GM19324 (cell line): ENCODE measurements around the gene TTI1.

Experiments
- ATAC-seq: cut with Tn5 transposase; IDR thresholded peaks from one replicate; pipeline ENCODE4 v1.9.1; 2021; ENCODE audit warnings: mild to moderate bottlenecking, moderate library complexity; ENCODE audit not compliant: unreplicated experiment, low FRiP score

Gene TTI1

GRCh38 chr20:38033330-38034107 is at the start of gene TTI1, which contains the start of gene RPRD1B:
Gene TTI1, minus strand, starts transcription at chr20:38033456. Its CDS starts 19,640 bp downstream, at chr20:38013816.
Gene RPRD1B, plus strand, starts transcription at chr20:38033746. Its CDS starts 202 bp downstream, at chr20:38033948.
- ATAC-seq = peak; percentile 91

DNA sequence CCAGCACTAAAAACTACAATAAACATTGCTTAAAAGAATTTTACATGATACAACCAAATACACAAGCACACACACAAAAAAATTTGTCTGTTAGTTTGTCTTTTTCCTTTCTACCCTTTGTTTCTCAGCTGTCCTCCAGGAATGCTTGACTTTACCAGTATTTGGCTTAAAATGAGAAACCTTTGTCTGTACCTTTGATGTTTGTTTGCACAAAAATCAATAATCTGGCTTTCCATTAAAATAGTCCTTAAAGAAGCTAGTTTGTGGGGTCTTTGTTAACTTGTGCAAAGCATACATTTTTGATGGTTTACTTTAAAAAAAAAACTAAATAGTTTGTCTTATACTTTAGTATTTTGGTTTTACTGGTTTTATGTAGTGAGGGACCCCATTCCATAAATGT is 49.6 kb upstream of the TTI1 start:
- no peak for ATAC-seq

- ATAC-seq = no peak
Measured at GRCh38 chr20:38081575-38081974, 48.3 kb upstream of the TTI1 start.

- no peak for ATAC-seq
Measured at GRCh38 chr20:38079353-38079752, 46.1 kb upstream of the TTI1 start.

DNA sequence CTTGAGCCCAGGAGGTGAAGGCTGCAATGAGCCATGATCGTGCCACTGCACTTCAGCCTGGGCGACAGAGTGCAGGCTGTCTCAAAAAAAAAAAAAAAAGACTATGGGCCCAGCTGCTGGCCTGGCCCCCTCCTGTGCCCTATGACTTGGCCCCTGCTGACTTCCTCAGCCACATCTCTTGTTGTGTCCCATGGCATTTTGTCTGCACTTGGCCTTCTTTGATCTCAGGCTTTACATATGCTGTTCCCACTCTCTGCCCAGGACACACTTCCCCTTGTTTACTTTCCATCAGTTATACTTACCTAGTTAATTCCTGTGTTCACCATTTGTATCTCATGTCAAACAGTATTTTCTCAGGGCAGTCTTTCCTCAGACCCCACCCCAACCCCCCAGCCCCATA is 44.8 kb upstream of the TTI1 start:
- no peak for ATAC-seq

DNA sequence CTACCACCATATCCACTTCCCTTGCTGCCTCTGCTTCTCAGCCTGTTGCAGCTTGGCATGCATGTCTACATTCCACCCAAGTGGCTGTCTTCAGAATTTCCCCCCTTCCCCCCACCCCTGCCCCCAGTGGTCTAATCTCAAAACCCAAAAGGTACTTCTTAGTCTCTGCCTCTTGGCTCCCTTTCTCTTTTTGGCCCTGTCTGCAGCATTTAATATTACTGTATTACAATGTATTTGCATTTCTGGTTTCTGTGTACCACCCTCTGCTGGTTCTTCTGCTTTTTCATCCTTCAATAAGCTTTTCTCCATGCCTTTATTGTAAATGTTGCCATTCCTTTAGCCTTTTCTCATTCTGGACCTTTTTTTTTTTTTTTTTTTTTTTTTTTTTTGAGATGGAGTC is 43.3 kb upstream of the TTI1 start:
- no peak for ATAC-seq

- ATAC-seq = no peak
Measured at GRCh38 chr20:38075161-38075998, 42.1 kb upstream of the TTI1 start.

DNA sequence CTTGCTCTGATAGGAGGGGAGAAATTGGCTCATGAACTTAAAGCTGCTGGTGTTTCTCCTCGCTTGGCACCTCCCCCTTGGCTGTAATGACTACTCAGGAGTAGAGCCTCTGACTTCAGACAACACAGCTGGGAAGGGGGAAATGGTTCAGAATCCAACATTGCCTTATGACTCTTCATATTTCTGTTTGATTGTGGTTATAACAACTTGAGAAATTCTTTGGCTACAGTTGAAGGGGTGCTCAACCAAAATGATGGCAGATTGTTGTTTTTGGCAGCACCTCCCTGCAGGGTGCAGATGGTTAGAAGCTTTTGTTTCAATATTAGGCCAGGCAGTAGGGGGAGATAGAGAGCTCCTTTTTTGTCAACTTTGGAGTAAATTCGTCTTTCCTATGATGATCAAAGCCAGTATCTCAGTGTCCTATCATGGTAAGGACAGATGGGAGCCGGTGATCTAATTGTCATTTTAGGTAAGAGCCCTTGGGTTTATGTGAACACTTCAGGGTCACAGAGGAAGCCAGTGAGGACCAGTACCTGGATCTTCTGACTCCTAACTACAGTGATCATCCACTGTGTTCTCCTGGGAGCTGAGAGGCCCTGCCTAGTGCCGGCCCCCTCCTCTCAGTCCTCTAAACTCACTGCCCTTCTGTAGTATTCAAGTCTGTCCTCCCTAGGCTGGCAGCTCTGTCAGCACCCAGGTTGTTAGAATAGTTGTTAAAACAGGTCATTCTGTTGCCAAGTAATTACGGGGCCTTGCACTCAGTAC is 40.2 kb upstream of the TTI1 start:
- ATAC-seq = no peak

GRCh38 chr20:38072898-38073297 is 39.6 kb upstream of the TTI1 start:
- no peak for ATAC-seq

DNA sequence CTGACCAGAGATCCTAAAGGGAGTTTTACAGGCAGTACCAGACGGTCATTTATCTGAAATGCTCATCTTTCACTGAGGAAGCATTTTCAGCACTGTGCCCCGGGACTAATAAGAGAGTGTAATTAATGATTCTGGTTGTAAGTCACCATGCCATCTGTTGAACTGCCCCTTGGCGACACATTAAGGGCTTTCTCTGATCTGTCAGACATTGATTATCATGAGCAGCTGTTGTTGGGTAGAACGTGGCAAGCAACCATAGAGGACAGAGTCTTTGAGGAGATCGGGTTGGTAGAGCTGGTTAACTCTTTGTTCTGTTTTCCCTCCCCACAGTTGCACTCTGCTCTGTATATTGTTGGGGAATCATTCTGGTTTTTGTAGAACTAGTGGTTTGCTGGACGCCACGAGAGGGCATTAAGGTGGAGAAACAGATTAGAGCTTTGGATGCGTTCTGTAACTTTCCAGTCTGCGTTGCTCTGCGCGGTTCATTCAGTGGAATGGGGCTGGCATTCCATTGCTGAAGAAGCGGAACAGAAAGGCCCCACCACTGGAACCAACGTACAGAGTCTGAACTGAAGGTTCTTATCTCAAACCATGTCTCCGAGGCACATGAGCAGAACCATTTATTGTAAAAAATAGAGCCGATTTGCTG is 34.6 kb upstream of the TTI1 start:
- no peak for ATAC-seq

DNA sequence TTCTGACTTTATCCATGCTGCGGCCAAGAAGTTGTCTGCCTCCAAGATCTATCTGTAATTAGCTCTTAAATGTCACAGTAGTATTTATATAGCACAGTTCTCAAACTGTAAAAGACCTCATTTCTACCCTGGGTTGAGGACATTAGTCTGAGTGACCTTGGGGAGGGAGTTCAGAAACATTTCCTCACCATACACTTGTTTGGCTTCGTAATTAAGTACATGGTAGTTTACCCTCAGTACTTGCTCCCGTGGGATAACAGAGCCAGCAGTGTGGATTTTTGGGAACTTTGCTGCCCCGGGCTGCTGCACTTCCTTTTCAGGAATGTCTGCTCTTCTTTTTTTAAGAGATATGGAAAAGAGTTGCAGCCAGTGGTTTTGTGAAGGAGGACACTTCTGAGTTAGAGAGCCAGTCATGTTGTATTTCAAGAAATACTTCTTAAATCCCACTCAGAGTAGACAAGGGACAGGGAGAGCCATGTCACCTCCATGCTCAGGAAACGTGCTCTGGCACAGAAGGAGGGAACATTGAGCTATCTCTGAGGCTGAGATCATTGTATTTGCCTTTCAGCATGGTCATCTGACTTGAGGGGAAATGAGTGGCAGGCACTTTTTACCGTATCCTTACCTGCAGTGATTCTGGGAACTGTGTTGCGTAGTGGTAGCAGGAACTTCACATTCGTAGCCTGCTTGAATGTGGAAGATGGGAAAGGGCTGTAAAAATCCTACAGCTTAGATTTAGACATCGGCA is 33.9 kb upstream of the TTI1 start:
- ATAC-seq = no peak

GRCh38 chr20:38065764-38066375 is 32.6 kb upstream of the TTI1 start:
- no peak for ATAC-seq

GRCh38 chr20:38063911-38064530 is 30.8 kb upstream of the TTI1 start:
- ATAC-seq = no peak

DNA sequence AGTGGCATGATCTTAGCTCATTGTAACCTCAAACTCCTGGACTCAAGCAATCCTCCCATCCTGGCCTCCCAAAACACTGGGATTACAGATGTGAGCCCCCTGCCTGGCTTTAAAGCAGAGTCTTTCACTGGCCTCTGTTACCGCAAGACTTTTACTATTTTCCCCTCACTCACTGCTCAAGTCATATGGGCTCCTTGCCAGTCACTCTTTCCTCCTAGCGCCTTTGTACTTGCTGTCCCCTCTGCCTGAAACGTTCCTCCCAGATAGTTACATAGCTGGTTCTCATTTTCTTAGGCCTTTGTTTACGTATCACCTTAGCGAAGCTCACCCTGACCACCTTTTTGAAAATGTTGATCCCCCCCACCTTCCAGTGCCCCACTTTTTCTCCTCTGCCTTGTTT is 29.6 kb upstream of the TTI1 start:
- ATAC-seq = no peak

DNA sequence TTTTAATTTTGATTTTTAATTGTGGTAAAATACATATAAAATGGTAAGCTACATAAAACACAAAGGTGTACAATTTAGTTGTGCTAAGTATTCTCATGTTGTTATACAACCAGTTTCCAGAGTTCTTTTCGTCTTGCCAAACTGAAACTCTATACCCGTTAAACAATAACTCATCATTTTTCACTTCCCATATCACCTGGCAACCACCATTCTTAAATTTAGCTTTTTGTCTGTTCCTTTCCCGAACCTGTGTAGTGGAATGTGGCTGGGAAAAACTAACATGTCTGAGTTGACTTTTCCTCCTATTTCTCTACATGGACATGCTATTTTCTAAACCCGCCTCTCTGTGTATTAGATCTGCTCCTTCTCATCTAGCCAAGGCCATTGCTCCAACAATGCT is 27.9 kb upstream of the TTI1 start:
- no peak for ATAC-seq

- ATAC-seq = no peak
Measured at GRCh38 chr20:38060536-38060935, 27.3 kb upstream of the TTI1 start.

- no peak for ATAC-seq
Measured at GRCh38 chr20:38059832-38060231, 26.6 kb upstream of the TTI1 start.

- no peak for ATAC-seq
Measured at GRCh38 chr20:38057351-38057972, 24.2 kb upstream of the TTI1 start.
